Activated naive CD8-positive, alpha-beta T cell treated with anti-CD3 and anti-CD28 coated beads, Interleukin-2, amount 50 U/mL, for 24 hours (primary cell): ENCODE data around the gene ATXN7L2.

ENCODE experiments used
- ATAC-seq: fragments of 150-1000 bp; cut with Tn5 transposase; one replicate; pipeline ENCODE4 v1.10.0; 2021
- DNase-seq: peaks from one replicate; pipeline ENCODE4 v3.0.0; 2021
- H3K27ac Mint-ChIP-seq: one replicate; pipeline ENCODE4 v1.8.0; 2021; ENCODE audit warnings: mild to moderate bottlenecking, mixed read lengths
- H3K27me3 Mint-ChIP-seq: one replicate; pipeline ENCODE4 v1.8.0; 2021; ENCODE audit warnings: mixed read lengths
- H3K36me3 Mint-ChIP-seq: one replicate; pipeline ENCODE4 v1.8.0; 2021; ENCODE audit warnings: low read depth, mixed read lengths
- H3K4me1 Mint-ChIP-seq: one replicate; pipeline ENCODE4 v1.8.0; 2021; ENCODE audit warnings: mixed read lengths
- H3K4me3 Mint-ChIP-seq: one replicate; pipeline ENCODE4 v1.8.0; 2021; ENCODE audit warnings: mild to moderate bottlenecking, moderate library complexity, mixed read lengths
- H3K9me3 Mint-ChIP-seq: one replicate; pipeline ENCODE4 v1.8.0; 2021; ENCODE audit warnings: mixed read lengths

Gene ATXN7L2

GRCh38 chr1:109497449-109498160 lies 13.9 kb downstream of the ATXN7L2 start:
- no peaks in the 10 kb centered on the region for H3K9me3 Mint-ChIP-seq
- no peak overlapping the region for H3K27ac Mint-ChIP-seq
- H3K4me1 Mint-ChIP-seq: peaks cover 78% of the 10 kb centered on the region
- DNase-seq (no peak), ATAC-seq (no peak)
- H3K27me3 Mint-ChIP-seq: no peaks in the 10 kb centered on the region
- H3K36me3 Mint-ChIP-seq: peaks cover 10% of the 10 kb centered on the region
- no peak overlapping the region for H3K4me3 Mint-ChIP-seq

- H3K27me3 Mint-ChIP-seq: no peaks in the 10 kb centered on the region
- peak; percentile 52 for DNase-seq
- no peak overlapping the region for H3K27ac Mint-ChIP-seq
- H3K9me3 Mint-ChIP-seq: no peaks in the 10 kb centered on the region
- no peak for ATAC-seq
- H3K36me3 Mint-ChIP-seq: peaks cover 10% of the 10 kb centered on the region
- H3K4me3 Mint-ChIP-seq: no peak overlapping the region
- peaks cover 84% of the 10 kb centered on the region for H3K4me1 Mint-ChIP-seq
These were observed 14.6 kb downstream of the ATXN7L2 start for GRCh38 chr1:109498161-109498801.

GRCh38 chr1:109499081-109499480 lies 15.4 kb downstream of the ATXN7L2 start:
- Mint-ChIP-seq H3K4me3 (no peak overlapping the region), H3K36me3 (peaks cover 10% of the 10 kb centered on the region), H3K9me3 (no peaks in the 10 kb centered on the region), H3K27me3 (no peaks in the 10 kb centered on the region), H3K4me1 (peaks cover 89% of the 10 kb centered on the region), H3K27ac (peak overlapping the region; percentile 47)
- DNase-seq (no peak), ATAC-seq (no peak)

GRCh38 chr1:109499661-109500536 lies 16.2 kb downstream of the ATXN7L2 start:
- H3K4me3 Mint-ChIP-seq: no peak overlapping the region
- peaks cover 10% of the 10 kb centered on the region for H3K36me3 Mint-ChIP-seq
- no peaks in the 10 kb centered on the region for H3K27me3 Mint-ChIP-seq
- no peaks in the 10 kb centered on the region for H3K9me3 Mint-ChIP-seq
- ATAC-seq (peak; percentile 48), DNase-seq (peak; percentile 64)
- peak overlapping the region; percentile 46 for H3K27ac Mint-ChIP-seq
- H3K4me1 Mint-ChIP-seq: peaks cover 90% of the 10 kb centered on the region

GRCh38 chr1:109500941-109501381 lies 17.3 kb downstream of the ATXN7L2 start:
- no peaks in the 10 kb centered on the region for H3K27me3 Mint-ChIP-seq
- H3K9me3 Mint-ChIP-seq: no peaks in the 10 kb centered on the region
- ATAC-seq (no peak), DNase-seq (no peak)
- H3K27ac Mint-ChIP-seq: no peak overlapping the region
- peaks cover 90% of the 10 kb centered on the region for H3K4me1 Mint-ChIP-seq
- peaks cover 6% of the 10 kb centered on the region for H3K36me3 Mint-ChIP-seq
- H3K4me3 Mint-ChIP-seq: no peak overlapping the region

GRCh38 chr1:109501644-109502363 lies 18.1 kb downstream of the ATXN7L2 start:
- Mint-ChIP-seq H3K36me3 (peaks cover 3% of the 10 kb centered on the region), H3K4me1 (peaks cover 83% of the 10 kb centered on the region)

GRCh38 chr1:109502364-109502851 lies 18.7 kb downstream of the ATXN7L2 start:
- Mint-ChIP-seq H3K27ac (peak overlapping the region; percentile 48), H3K9me3 (no peaks in the 10 kb centered on the region), H3K27me3 (no peaks in the 10 kb centered on the region), H3K4me1 (peaks cover 81% of the 10 kb centered on the region), H3K36me3 (peaks cover 3% of the 10 kb centered on the region), H3K4me3 (peak overlapping the region; percentile 23)
- DNase-seq (peak; percentile 19), ATAC-seq (peak; percentile 55)

More at GRCh38 chr1:109501644-109502363, 18.1 kb downstream of the ATXN7L2 start:
- ATAC-seq (no peak), DNase-seq (peak; percentile 5)
- no peaks in the 10 kb centered on the region for H3K9me3 Mint-ChIP-seq
- peak overlapping the region; percentile 48 for H3K27ac Mint-ChIP-seq
- H3K4me3 Mint-ChIP-seq: peak overlapping the region; percentile 23
- H3K27me3 Mint-ChIP-seq: no peaks in the 10 kb centered on the region

GRCh38 chr1:109503935-109504334 lies 20.2 kb downstream of the ATXN7L2 start:
- Mint-ChIP-seq H3K4me3 (no peak overlapping the region), H3K27ac (peak overlapping the region; percentile 64), H3K4me1 (peaks cover 77% of the 10 kb centered on the region), H3K27me3 (no peaks in the 10 kb centered on the region), H3K36me3 (peaks cover 3% of the 10 kb centered on the region), H3K9me3 (no peaks in the 10 kb centered on the region)
- DNase-seq: peak; percentile 1
- no peak for ATAC-seq

- Mint-ChIP-seq H3K27me3 (no peaks in the 10 kb centered on the region), H3K4me3 (no peak overlapping the region), H3K27ac (peak overlapping the region; percentile 4), H3K9me3 (no peaks in the 10 kb centered on the region), H3K36me3 (peaks cover 3% of the 10 kb centered on the region), H3K4me1 (peaks cover 72% of the 10 kb centered on the region)
- DNase-seq (no peak), ATAC-seq (peak; percentile 27)
These were observed 21.3 kb downstream of the ATXN7L2 start for GRCh38 chr1:109504974-109505373.

GRCh38 chr1:109508001-109508872 lies 24.5 kb downstream of the ATXN7L2 start:
- peak; percentile 2 for DNase-seq
- Mint-ChIP-seq H3K9me3 (no peaks in the 10 kb centered on the region), H3K4me3 (peak overlapping the region; percentile 82), H3K27me3 (no peaks in the 10 kb centered on the region), H3K36me3 (no peaks in the 10 kb centered on the region), H3K4me1 (peaks cover 49% of the 10 kb centered on the region), H3K27ac (peak overlapping the region; percentile 32)
- ATAC-seq: no peak

GRCh38 chr1:109508873-109509175 lies 25.1 kb downstream of the ATXN7L2 start:
- Mint-ChIP-seq H3K4me3 (peak overlapping the region; percentile 82), H3K27me3 (no peaks in the 10 kb centered on the region), H3K36me3 (no peaks in the 10 kb centered on the region), H3K4me1 (peaks cover 47% of the 10 kb centered on the region), H3K27ac (peak overlapping the region; percentile 46), H3K9me3 (no peaks in the 10 kb centered on the region)
- ATAC-seq (no peak), DNase-seq (no peak)

- peak; percentile 41 for ATAC-seq
These were observed 25.8 kb downstream of the ATXN7L2 start, which contains the start of gene AMIGO1 for GRCh38 chr1:109509176-109510134. AMIGO1 (minus strand) TSS chr1:109509727; CDS start chr1:109508912, 815 bp downstream.

More at GRCh38 chr1:109509176-109510134, 25.8 kb downstream of the ATXN7L2 start, which contains the start of gene AMIGO1:
- Mint-ChIP-seq H3K27ac (peak within 1 kb of the TSS; percentile 83), H3K27me3 (no peaks in the 10 kb centered on the region), H3K36me3 (no peaks in the 10 kb centered on the region), H3K4me1 (peaks cover 41% of the 10 kb centered on the region), H3K9me3 (no peaks in the 10 kb centered on the region), H3K4me3 (peak within 1 kb of the TSS; percentile 86)
- peak; percentile 68 for DNase-seq
